Esophagus muscularis mucosa (tissue), 4 donors: ENCODE results near the gene DMGDH. TPM values are rescaled to one million over a fixed set of nuclear protein-coding genes. Genes with fewer than 3 reads are reported as not detected.

ENCODE experiments used
- DNase-seq: peaks from one replicate; pipeline ENCODE4 v3.0.0-alpha.2; 2017; ENCODE audit errors: extremely low spot score
- H3K27ac ChIP-seq, 4 donors: fragments of 200-600 bp; sonication (generic); replicated peaks in 1 of 4; 1 replicate in 3 of 4; 2 replicates in 1 of 4; pipeline ENCODE4 v1.5.1; 2016 to 2019; ENCODE audit warnings: mild to moderate bottlenecking in 1 of 4
- H3K27me3 ChIP-seq, 4 donors: fragments of 200-600 bp; sonication (generic); one replicate each; pipeline versions ENCODE4 v1.5.1 to v1.6.0; 2016 to 2019
- H3K36me3 ChIP-seq, 4 donors: fragments of 200-600 bp; sonication (generic); one replicate each; pipeline ENCODE4 v1.5.1; 2016 to 2019
- H3K4me1 ChIP-seq, 4 donors: fragments of 200-600 bp; sonication (generic); one replicate each; pipeline ENCODE4 v1.5.1; 2016 to 2019
- H3K4me3 ChIP-seq, 4 donors: fragments of 200-600 bp; sonication (generic); 1 replicate in 2 of 4; 2 replicates in 2 of 4; pipeline ENCODE4 v1.5.1; 2016 to 2019; ENCODE audit warnings: mild to moderate bottlenecking in 4 of 4, moderate library complexity in 1 of 4
- H3K9me3 ChIP-seq, 4 donors: fragments of 200-600 bp; sonication (generic); 1 replicate in 3 of 4; 2 replicates in 1 of 4; pipeline ENCODE4 v1.5.1; 2016 to 2019
- EP300 ChIP-seq: sonication (generic); formaldehyde crosslinking; IDR thresholded peaks from one replicate; pipeline ENCODE4 v1.6.1; 2017; ENCODE audit warnings: antibody characterized with exemption
- POLR2A ChIP-seq: fragments of 450-650 bp; IDR thresholded peaks from one replicate; pipeline ENCODE4 v1.6.1; 2017; ENCODE audit warnings: antibody characterized with exemption, moderate library complexity, mild to moderate bottlenecking, low read depth
- POLR2AphosphoS5 ChIP-seq, 2 donors: sonication (generic); formaldehyde crosslinking; IDR thresholded peaks; one replicate each; pipeline ENCODE4 v1.6.1; 2017; ENCODE audit warnings: antibody characterized with exemption in 2 of 2
- WGBS: methylation state at CpG from one replicate; pipeline ENCODE4 v1.1.5; 2018; 5-methylcytosine and 5-hydroxymethylcytosine counted together
- intact Hi-C: fragments of 100-400 bp; cut with DNase I; formaldehyde crosslinking; loops from one replicate; pipeline ENCODE4 v1.15.1; 2023
- total RNA-seq, 4 donors: library from RNA; depleted of rRNA; stranded (reverse); fragments of >200 nt; gene quantifications; one replicate each; pipeline versions ENCODE4 v1.1.0 to v1.2.1, GENCODE V29; 2016
- TF ChIP-seq, protein P1 (sequence below), 3 experiments: fragments of 200-600 bp in 2 of 3; fragments of 450-650 bp in 1 of 3; sonication (generic) in 2 of 3; IDR thresholded peaks; one replicate each; pipeline ENCODE4 v1.5.1; 2017 to 2019; ENCODE audit warnings: antibody characterized with exemption in 3 of 3, mild to moderate bottlenecking in 2 of 3, moderate library complexity in 1 of 3

DMGDH gene
- total RNA-seq, 4 donors from 2014 or later: 3.3 to 7.4 (median 4.6) TPM

DNA sequence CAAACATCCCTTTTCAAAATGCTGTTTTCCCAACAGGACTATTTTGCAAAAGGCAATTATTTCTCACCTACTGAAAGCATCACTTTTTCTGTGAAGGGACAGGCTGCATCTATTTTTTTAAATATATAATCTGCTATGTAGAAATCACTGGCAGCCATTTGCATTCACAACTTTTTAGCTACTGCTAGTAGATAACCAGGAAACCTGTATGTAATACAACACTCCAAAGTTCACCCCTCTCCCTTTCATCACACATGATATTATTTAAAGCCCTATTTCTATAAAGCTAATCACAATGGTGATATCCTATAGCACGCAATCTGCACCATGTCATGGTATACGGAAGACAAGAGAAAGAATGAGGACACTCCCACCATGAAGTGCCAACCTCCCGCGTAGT, 9.8 kb downstream of the DMGDH start:
- 94% methylated on average over 4 of the region's 4 CpGs for WGBS
- no peak overlapping the region for H3K27ac ChIP-seq
- H3K36me3 ChIP-seq: peaks cover 0 to 5% (median 0%) of the 10 kb centered on the region in 4 donors
- no peak for DNase-seq
- intact Hi-C loops: no loop called here
- TF ChIP-seq EP300 (no peak), POLR2AphosphoS5 (IDR thresholded peaks at IDR 0.05) (no peak), POLR2A (no peak)
- TF ChIP-seq, protein P1, sequence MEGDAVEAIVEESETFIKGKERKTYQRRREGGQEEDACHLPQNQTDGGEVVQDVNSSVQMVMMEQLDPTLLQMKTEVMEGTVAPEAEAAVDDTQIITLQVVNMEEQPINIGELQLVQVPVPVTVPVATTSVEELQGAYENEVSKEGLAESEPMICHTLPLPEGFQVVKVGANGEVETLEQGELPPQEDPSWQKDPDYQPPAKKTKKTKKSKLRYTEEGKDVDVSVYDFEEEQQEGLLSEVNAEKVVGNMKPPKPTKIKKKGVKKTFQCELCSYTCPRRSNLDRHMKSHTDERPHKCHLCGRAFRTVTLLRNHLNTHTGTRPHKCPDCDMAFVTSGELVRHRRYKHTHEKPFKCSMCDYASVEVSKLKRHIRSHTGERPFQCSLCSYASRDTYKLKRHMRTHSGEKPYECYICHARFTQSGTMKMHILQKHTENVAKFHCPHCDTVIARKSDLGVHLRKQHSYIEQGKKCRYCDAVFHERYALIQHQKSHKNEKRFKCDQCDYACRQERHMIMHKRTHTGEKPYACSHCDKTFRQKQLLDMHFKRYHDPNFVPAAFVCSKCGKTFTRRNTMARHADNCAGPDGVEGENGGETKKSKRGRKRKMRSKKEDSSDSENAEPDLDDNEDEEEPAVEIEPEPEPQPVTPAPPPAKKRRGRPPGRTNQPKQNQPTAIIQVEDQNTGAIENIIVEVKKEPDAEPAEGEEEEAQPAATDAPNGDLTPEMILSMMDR (IDR thresholded peaks at IDR 0.05): no peak
- H3K4me3 ChIP-seq: no peak overlapping the region
- no peaks in the 10 kb centered on the region for H3K9me3 ChIP-seq
- H3K4me1 ChIP-seq: no peaks in the 10 kb centered on the region
- no peaks in the 10 kb centered on the region for H3K27me3 ChIP-seq

DNA sequence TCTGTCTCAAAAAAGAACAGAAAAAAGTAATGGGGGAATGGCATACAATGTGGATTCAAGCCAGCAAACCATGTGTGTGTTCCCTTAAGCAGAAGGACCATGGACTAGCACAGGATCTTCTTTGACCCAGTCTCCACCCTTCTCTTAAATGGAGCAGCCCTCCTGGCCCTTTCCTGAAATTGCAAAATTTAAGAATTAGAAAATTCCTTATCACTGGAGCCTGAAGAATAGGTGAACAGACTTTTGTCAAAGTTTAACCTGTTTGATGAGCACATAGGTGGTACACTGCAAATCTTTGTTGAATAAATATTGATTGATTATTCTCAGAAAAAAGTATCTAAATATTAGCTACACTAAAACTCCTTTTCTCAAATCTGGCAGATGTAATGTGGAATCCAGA, 12.6 kb downstream of the DMGDH start:
- peaks cover 0 to 7% (median 2%) of the 10 kb centered on the region in 4 donors for H3K9me3 ChIP-seq

DNA sequence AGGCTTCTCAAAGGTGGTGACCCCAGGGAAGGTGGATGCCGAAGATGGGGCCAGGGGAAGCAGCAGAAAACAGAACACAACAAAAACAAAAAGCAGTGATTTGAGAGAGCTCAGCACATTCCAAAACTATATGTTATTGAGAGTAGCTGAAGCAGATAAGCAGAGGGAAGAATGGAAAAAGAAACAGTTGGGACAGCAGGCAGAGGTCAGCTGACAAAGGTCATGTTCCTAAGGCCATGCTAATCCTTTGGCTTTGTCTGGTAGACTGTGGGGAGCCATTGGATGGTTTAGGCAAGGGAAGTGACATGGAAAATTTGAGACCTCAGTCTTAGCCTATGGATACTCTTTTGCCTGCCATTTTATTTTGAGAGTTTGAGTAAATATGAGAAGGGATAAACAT, 14.5 kb downstream of the DMGDH start:
- Histone ChIP-seq H3K27me3 (no peaks in the 10 kb centered on the region), H3K36me3 (no peaks in the 10 kb centered on the region), H3K4me3 (no peak overlapping the region), H3K9me3 (peaks cover 0 to 7% (median 3%) of the 10 kb centered on the region in 4 donors), H3K27ac (no peak overlapping the region), H3K4me1 (no peaks in the 10 kb centered on the region)
- no peak for DNase-seq
- no peak for TF ChIP-seq EP300
- TF ChIP-seq POLR2A: no peak
- TF ChIP-seq, protein P1 (IDR thresholded peaks at IDR 0.05): no peak
- 77% methylated on average over 1 of the region's 1 CpG for WGBS
- intact Hi-C loops: no loop called here

More for the DNA sequence above, 12.6 kb downstream of the DMGDH start:
- intact Hi-C loops: no loop called here
- H3K27me3 ChIP-seq: no peaks in the 10 kb centered on the region
- H3K27ac ChIP-seq: no peak overlapping the region
- H3K36me3 ChIP-seq: no peaks in the 10 kb centered on the region
- TF ChIP-seq POLR2AphosphoS5 (IDR thresholded peaks at IDR 0.05) (no peak), POLR2A (no peak), EP300 (no peak)
- TF ChIP-seq, protein P1 (IDR thresholded peaks at IDR 0.05): no peak
- DNase-seq: no peak
- no peak overlapping the region for H3K4me3 ChIP-seq
- H3K4me1 ChIP-seq: no peaks in the 10 kb centered on the region

DNA sequence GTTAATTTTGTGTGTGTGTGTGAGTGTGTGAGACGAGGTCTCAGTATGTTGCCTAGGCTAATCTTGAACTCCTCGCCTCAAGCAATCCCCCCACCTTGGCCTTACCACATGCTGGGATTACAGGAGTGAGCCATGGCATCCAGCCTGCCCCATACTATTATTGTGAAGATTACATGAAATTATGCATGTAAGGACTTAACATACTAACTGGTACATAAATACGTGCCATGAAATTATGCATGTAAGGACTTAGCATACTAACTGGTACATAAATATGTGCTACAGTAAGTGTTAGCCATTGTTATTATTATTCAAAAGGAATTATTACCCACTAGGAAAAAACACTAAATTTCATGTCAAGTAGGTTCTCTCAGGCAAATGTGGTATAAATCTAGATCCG, 16.2 kb downstream of the DMGDH start:
- no peaks in the 10 kb centered on the region for H3K27me3 ChIP-seq
- TF ChIP-seq POLR2A (no peak), POLR2AphosphoS5 (IDR thresholded peaks at IDR 0.05) (no peak), EP300 (no peak)
- TF ChIP-seq, protein P1 (IDR thresholded peaks at IDR 0.05): no peak
- no peak overlapping the region for H3K27ac ChIP-seq
- no peak overlapping the region for H3K4me3 ChIP-seq
- intact Hi-C loops: no loop called here
- DNase-seq: no peak
- WGBS: 93% methylated on average over 4 of the region's 4 CpGs
- no peaks in the 10 kb centered on the region for H3K4me1 ChIP-seq
- no peaks in the 10 kb centered on the region for H3K36me3 ChIP-seq
- peaks cover 0 to 7% (median 3%) of the 10 kb centered on the region in 4 donors for H3K9me3 ChIP-seq

DNA sequence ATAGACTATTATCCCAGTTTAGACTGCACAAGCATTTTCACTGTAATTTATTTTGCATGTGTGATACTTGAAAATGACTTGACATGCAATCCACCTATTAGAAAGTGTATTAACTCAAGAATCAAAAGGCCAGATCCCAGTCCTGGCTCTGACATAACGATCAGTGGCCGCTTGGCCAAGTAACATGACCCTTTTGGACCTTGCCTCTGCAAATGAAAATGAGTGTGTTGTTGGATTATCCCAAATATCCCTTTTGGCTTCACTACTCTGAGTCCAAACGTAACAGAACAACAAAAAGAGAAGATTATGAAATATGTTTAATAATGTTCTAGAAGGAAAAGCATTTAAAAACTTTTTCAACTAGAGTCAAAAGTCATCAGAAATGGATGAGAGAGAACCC, 19.0 kb downstream of the DMGDH start:
- no peak overlapping the region for H3K27ac ChIP-seq
- H3K36me3 ChIP-seq: no peaks in the 10 kb centered on the region
- intact Hi-C loops: no loop called here
- peaks cover 0 to 7% (median 3%) of the 10 kb centered on the region in 4 donors for H3K9me3 ChIP-seq
- no peaks in the 10 kb centered on the region for H3K4me1 ChIP-seq
- 87% methylated on average over 3 of the region's 3 CpGs for WGBS
- TF ChIP-seq POLR2AphosphoS5 (IDR thresholded peaks at IDR 0.05) (no peak), EP300 (no peak), POLR2A (no peak)
- TF ChIP-seq, protein P1 (IDR thresholded peaks at IDR 0.05): no peak
- no peaks in the 10 kb centered on the region for H3K27me3 ChIP-seq
- no peak for DNase-seq
- H3K4me3 ChIP-seq: no peak overlapping the region
